BJ (cell line): ENCODE measurements around the gene DGKE. TPM values are rescaled to one million over a fixed set of nuclear protein-coding genes. Genes with fewer than 3 reads are reported as not detected.

Source experiments
- CTCF ChIA-PET: fragments of 350-600 bp; formaldehyde crosslinking; extraction: SDS; loops from one replicate; lab custom pipeline; 2021; ENCODE audit warnings: antibody characterized with exemption, inconsistent platforms; lab: Yijun Ruan, JAX
- POLR2A ChIA-PET: fragments of 300-600 bp; sonication (Branson Sonifier 250); formaldehyde crosslinking; extraction: SDS; loops from one replicate; lab custom pipeline; 2021; ENCODE audit warnings: antibody characterized with exemption; lab: Charles Lee
- DNase-seq: peaks from one replicate; pipeline ENCODE4 v3.0.0-alpha.2; 2011; ENCODE audit warnings: low read depth
- H3K27me3 ChIP-seq: 2 replicates; pipeline ENCODE4 v1.6.0; 2011; ENCODE audit warnings: low read length; ENCODE audit not compliant: control insufficient read depth, insufficient read depth
- H3K36me3 ChIP-seq: 2 replicates; pipeline ENCODE4 v1.5.1; 2011; ENCODE audit warnings: low read length; ENCODE audit not compliant: control insufficient read depth, insufficient read depth
- H3K4me3 ChIP-seq: 2 replicates; pipeline ENCODE4 v1.5.1; 2011; ENCODE audit warnings: low read depth, mild to moderate bottlenecking, control low read depth, low read length
- polyA plus RNA-seq: library from polyadenylated mRNA; depleted of rRNA; stranded (reverse); fragments of >200 nt; gene quantifications from 2 replicates; pipeline ENCODE4 v1.2.3, GENCODE V29; 2011
- TF ChIP-seq, protein P1 (sequence below): IDR thresholded peaks from 2 replicates; pipeline ENCODE4 v1.5.1; 2011; ENCODE audit warnings: low read depth, mild to moderate bottlenecking, control low read depth, inconsistent platforms, low read length, moderate library complexity; ENCODE audit not compliant: insufficient read depth

DGKE gene
- polyA plus RNA-seq, 1 experiment: 1.9 TPM

GRCh38 chr17:56883616-56884015 is 49.7 kb downstream of the DGKE start:
- H3K36me3 ChIP-seq: peaks cover 4% of the 10 kb centered on the region
- TF ChIP-seq, protein P1, sequence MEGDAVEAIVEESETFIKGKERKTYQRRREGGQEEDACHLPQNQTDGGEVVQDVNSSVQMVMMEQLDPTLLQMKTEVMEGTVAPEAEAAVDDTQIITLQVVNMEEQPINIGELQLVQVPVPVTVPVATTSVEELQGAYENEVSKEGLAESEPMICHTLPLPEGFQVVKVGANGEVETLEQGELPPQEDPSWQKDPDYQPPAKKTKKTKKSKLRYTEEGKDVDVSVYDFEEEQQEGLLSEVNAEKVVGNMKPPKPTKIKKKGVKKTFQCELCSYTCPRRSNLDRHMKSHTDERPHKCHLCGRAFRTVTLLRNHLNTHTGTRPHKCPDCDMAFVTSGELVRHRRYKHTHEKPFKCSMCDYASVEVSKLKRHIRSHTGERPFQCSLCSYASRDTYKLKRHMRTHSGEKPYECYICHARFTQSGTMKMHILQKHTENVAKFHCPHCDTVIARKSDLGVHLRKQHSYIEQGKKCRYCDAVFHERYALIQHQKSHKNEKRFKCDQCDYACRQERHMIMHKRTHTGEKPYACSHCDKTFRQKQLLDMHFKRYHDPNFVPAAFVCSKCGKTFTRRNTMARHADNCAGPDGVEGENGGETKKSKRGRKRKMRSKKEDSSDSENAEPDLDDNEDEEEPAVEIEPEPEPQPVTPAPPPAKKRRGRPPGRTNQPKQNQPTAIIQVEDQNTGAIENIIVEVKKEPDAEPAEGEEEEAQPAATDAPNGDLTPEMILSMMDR: no peak
- POLR2A ChIA-PET: no interaction called here
- CTCF ChIA-PET: interaction anchor here (1.8 kb wide), 1 partner anchor 20 kb away, joined by 3 read pairs; no protein-coding TSS in a partner anchor
- DNase-seq: no peak
- no peaks in the 10 kb centered on the region for H3K27me3 ChIP-seq
- no peak overlapping the region for H3K4me3 ChIP-seq

GRCh38 chr17:56884483-56885311 is 50.7 kb downstream of the DGKE start:
- no peak for DNase-seq
- Histone ChIP-seq H3K36me3 (peaks cover 5% of the 10 kb centered on the region), H3K27me3 (no peaks in the 10 kb centered on the region), H3K4me3 (no peak overlapping the region)
- ChIA-PET POLR2A (no interaction called here), CTCF (interaction anchor here (1.6 to 1.8 kb wide), 2 partner anchors 17 to 19 kb away, joined by 3 to 4 read pairs; no protein-coding TSS in a partner anchor)
- TF ChIP-seq, protein P1: no peak

DNA sequence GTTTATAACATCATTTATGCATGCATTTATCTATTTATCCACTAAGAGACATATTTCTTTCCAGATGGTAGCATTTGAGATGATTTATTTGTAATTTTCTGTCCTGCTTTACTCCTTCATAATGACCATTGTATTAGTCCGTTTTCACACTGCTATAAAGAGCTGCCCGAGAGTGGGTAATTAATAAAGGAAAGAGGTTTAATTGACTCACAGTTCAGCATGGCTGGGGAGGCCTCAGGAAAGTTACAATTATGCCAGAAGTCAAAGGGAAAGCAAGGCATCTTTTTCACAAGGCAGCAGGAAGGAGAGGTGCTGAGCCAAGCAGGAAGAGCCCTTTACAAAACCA is 51.3 kb downstream of the DGKE start:
- Histone ChIP-seq H3K4me3 (no peak overlapping the region), H3K36me3 (peaks cover 8% of the 10 kb centered on the region), H3K27me3 (no peaks in the 10 kb centered on the region)
- no peak for DNase-seq
- POLR2A ChIA-PET: no interaction called here
- CTCF ChIA-PET: interaction anchor here (1.6 to 1.8 kb wide), 2 partner anchors 17 to 18 kb away, joined by 3 to 4 read pairs; no protein-coding TSS in a partner anchor
- TF ChIP-seq, protein P1: no peak

DNA sequence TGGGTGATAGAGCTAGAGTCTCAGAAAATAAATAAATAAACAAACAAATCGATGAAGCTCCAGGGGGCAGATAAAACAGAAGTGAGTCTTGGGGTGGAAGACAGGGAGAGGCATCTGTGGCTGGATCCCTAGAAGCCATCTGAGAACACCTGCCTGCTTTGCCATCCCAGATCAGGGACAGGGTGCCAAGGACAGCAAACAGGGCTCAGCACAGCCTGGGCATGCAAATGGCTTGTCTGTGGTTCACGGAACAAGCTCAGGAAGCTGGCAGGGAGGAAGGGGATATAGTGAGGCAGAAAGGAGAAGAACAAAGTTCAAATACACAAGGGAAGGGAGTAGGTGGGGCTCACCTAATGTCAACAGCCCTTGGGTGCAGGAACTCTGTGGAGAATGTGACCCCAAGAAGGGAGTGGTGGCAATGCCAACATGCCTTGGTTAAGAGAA is 52.4 kb downstream of the DGKE start:
- peaks cover 8% of the 10 kb centered on the region for H3K36me3 ChIP-seq
- H3K4me3 ChIP-seq: no peak overlapping the region
- no peaks in the 10 kb centered on the region for H3K27me3 ChIP-seq
- DNase-seq: no peak
- TF ChIP-seq, protein P1: no peak
- ChIA-PET CTCF (no interaction called here), POLR2A (no interaction called here)

- TF ChIP-seq, protein P1: no peak
- Histone ChIP-seq H3K27me3 (no peaks in the 10 kb centered on the region), H3K36me3 (peaks cover 13% of the 10 kb centered on the region), H3K4me3 (no peak overlapping the region)
- no peak for DNase-seq
- CTCF ChIA-PET: no interaction called here
- POLR2A ChIA-PET: no interaction called here
Observed at GRCh38 chr17:56887105-56887504, 53.2 kb downstream of the DGKE start.
